GM18511 (cell line): ENCODE measurements around the gene PGBD4.
"Not testable (repeated sequence)": the region's sequence is repeated elsewhere in the genome, so short reads cannot be mapped to it uniquely, and the experiment has no call there.

Experiments used
- ATAC-seq: cut with Tn5 transposase; IDR thresholded peaks from one replicate; pipeline ENCODE4 v1.9.1; 2021; ENCODE audit warnings: mild to moderate bottlenecking, moderate library complexity; ENCODE audit not compliant: unreplicated experiment

PGBD4 gene

GRCh38 chr15:34111488-34111887 is 9.6 kb downstream of the PGBD4 start:
- ATAC-seq, result no peak

GRCh38 chr15:34114215-34114614 is 12.3 kb downstream of the PGBD4 start:
- no peak for ATAC-seq

GRCh38 chr15:34114739-34115138 is 12.9 kb downstream of the PGBD4 start:
- ATAC-seq, result no peak

GRCh38 chr15:34116620-34117019 is 14.7 kb downstream of the PGBD4 start:
- ATAC-seq, result no peak

- no peak for ATAC-seq
These were observed 17.4 kb downstream of the PGBD4 start for GRCh38 chr15:34119291-34119690.

- not testable (repeated sequence) for ATAC-seq
These were observed 18.5 kb downstream of the PGBD4 start for GRCh38 chr15:34120420-34120819.

GRCh38 chr15:34121786-34122185 is 19.9 kb downstream of the PGBD4 start:
- ATAC-seq, result not testable (repeated sequence)

- no peak for ATAC-seq
These were observed 20.9 kb downstream of the PGBD4 start for GRCh38 chr15:34122771-34123183.

- ATAC-seq, result no peak
These were observed 22.8 kb downstream of the PGBD4 start for GRCh38 chr15:34124651-34125050.

- ATAC-seq, result no peak
These were observed 24.1 kb downstream of the PGBD4 start for GRCh38 chr15:34125945-34126344.

- no peak for ATAC-seq
These were observed 24.6 kb downstream of the PGBD4 start for GRCh38 chr15:34126522-34126921.

- ATAC-seq, result no peak
These were observed 27.0 kb downstream of the PGBD4 start for GRCh38 chr15:34128898-34129297.

GRCh38 chr15:34132881-34133280 is 31.0 kb downstream of the PGBD4 start:
- no peak for ATAC-seq

GRCh38 chr15:34133511-34133910 is 31.6 kb downstream of the PGBD4 start:
- ATAC-seq, result no peak

GRCh38 chr15:34147371-34148140 is 45.7 kb downstream of the PGBD4 start:
- ATAC-seq, result no peak

- no peak for ATAC-seq
These were observed 52.9 kb downstream of the PGBD4 start for GRCh38 chr15:34154725-34155204.

- ATAC-seq, result no peak
These were observed 54.0 kb downstream of the PGBD4 start for GRCh38 chr15:34155859-34156258.
